WI38 (cell line): ENCODE measurements around the gene ZNF419.

Experiments
- H3K4me3 ChIP-seq: 2 replicates; pipeline ENCODE4 v1.5.1; 2011; ENCODE audit warnings: low read depth, mild to moderate bottlenecking, control low read depth, low read length
- TF ChIP-seq, protein P1 (sequence below): IDR thresholded peaks from 2 replicates; pipeline ENCODE4 v1.5.1; 2012; ENCODE audit warnings: low read depth, mild to moderate bottlenecking, control low read depth, low read length

Gene ZNF419

DNA sequence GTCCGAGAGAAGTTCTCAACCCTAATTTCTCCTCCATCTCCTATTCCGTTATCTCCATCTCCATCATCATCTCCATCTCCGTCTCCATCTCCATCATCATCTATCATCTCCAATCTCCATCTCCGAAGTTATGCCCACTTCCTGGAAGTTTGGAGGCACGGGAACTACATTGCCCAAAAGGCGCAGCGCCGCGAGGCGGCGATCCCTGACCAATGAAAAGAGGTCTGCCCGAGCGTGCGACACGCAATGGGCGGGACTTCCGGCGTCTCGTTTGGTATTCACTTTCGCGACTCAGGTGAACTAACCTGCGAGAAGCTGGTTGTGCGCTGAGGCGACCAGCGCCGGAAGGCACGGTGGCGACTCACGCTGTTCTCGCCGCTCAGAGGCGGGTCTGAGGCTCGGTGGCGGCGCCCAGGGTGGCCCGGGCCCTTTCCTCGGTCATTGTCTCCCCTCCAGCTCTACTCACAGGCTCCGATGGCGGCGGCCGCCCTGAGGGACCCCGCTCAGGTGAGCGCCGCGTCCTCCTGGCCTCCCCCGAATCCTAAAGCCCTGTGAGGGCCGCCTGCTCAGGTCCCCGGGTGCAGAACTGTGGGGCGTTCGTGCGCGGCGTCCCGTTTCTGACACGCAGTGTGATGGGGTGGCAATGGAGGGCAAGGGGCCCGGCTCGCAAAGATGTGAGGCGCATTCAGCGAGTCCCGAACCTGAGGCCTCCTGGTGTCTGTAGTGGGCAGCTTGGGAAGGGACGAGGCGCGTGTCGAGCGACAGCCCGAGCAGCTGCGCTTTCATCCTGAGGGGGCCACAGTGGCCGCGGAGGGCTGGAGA is at the start of gene ZNF419:
ZNF419 (plus strand) TSS at position 274 of the 822 bp plus-strand sequence; CDS start at position 475, 201 bp downstream.
- peak within 1 kb of the TSS; percentile 87 for H3K4me3 ChIP-seq

DNA sequence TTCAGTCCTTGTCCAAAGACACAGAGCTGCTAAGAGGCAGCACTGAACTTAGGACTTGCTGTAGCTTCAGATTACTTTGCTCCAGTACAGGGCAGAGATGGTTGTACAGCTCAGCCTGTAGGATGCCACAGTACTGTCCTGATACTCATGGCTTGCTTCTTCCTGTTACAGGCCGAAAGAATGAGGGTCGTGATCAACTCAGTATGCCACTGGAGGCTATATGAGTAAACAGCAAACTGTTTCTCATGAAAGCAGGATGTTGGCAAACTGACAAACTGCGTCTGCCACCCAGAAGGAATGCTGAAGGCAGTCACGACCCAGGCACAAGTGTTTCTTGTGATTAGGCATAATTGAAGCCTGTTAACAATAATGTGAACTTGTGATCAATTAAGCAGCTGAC is 49.6 kb upstream of the ZNF419 start:
- TF ChIP-seq, protein P1, sequence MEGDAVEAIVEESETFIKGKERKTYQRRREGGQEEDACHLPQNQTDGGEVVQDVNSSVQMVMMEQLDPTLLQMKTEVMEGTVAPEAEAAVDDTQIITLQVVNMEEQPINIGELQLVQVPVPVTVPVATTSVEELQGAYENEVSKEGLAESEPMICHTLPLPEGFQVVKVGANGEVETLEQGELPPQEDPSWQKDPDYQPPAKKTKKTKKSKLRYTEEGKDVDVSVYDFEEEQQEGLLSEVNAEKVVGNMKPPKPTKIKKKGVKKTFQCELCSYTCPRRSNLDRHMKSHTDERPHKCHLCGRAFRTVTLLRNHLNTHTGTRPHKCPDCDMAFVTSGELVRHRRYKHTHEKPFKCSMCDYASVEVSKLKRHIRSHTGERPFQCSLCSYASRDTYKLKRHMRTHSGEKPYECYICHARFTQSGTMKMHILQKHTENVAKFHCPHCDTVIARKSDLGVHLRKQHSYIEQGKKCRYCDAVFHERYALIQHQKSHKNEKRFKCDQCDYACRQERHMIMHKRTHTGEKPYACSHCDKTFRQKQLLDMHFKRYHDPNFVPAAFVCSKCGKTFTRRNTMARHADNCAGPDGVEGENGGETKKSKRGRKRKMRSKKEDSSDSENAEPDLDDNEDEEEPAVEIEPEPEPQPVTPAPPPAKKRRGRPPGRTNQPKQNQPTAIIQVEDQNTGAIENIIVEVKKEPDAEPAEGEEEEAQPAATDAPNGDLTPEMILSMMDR = no peak
- no peak overlapping the region for H3K4me3 ChIP-seq

DNA sequence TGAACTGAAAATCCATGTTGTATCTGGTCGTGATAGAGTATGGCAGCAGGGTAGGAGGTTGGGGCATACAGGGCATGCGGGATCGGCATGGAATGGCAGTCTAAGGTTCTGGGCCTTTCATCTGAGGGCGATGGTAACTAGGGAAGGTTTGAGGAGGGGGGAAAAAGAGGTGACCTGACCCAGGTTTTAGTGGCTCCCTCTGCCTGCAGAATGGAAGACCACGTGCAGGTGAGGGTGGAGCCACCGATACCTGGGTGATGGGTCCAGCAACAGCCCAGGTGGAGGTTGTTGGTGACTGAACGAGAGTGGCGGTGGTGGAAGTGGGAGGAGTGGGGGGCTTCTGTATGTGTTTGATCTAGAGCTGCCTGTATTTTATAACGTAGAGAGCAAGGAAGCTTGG is 48.6 kb upstream of the ZNF419 start:
- no peak overlapping the region for H3K4me3 ChIP-seq
- TF ChIP-seq, protein P1 = no peak

DNA sequence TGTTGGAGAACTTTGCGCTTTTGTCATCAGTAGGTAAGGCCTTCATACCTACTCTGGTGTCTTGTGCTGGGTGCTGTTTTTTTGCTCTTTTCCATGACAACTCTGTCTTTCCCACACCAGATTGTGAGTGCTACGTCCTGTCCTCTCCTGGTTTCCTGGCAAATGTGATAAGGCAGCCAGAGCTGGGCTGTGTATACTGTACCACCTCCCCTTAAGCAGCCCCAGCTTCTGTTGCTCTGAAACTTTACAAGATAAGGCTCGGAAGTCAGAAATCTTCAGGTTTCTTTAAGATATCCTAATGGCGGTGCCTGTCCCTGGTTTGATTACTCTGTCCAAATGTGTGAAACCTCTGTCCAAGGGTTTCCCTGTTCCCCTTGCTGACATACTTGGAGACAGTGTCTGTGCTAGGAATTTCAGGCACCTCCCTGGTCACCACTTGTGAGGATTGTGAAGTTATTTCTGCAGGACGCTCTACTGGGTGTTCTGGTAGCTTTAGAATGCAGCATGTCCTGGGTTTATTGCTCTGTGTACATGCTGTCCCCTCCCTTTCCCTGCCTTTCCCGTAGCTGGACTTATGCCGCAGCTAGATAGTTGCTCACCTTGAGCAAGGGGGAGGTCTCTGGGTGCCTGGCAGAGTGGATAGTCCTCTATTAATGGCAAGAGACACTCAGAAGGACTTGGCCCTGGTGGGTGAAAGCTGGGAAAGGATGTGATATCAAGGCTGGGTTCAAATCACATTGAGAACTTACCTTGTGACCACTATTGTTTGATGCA is 45.4 kb upstream of the ZNF419 start:
- H3K4me3 ChIP-seq = no peak overlapping the region
- TF ChIP-seq, protein P1 = no peak

DNA sequence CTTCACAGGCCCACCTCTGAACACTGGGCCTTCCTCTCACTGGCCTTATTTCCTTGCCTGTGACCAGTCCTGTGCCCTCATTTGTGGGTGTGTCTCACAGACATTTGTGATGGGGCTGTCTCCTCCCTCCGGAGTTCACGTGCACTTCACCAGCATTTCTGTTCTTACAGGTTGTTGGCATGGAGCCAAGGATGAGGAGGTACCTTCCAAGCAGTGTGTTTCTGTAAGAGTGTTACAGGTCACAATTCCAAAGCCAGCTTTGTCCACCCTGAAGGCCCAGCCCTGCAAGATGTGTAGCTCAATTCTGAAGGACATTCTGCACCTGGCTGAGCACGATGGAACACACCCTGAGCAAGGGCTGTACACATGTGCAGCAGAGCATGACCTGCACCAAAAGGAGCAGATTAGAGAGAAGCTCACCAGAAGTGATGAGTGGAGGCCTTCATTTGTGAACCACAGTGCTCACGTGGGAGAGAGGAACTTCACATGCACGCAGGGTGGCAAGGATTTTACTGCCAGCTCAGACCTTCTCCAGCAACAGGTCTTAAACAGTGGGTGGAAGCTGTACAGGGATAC is 44.3 kb upstream of the ZNF419 start:
- H3K4me3 ChIP-seq = no peak overlapping the region
- TF ChIP-seq, protein P1 = no peak

DNA sequence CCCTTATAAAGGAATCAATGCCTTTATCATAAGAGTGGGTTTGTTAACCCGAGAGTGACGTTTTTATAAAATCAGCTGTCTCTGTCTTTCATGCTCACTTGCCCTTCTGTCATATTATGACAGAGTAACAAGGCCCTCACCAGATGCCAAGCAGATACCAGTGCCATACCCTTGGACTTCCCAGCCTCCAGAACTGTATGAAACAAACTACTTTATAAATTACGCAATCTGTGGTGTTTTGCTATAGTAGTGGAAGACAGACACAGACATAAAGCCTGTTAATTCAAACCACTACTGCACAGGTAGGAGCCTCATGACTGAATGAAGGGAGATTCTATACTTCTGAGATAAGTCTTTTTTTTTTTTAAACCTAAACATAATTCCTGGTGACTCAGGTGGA is 35.2 kb upstream of the ZNF419 start:
- TF ChIP-seq, protein P1 = no peak
- H3K4me3 ChIP-seq = no peak overlapping the region

DNA sequence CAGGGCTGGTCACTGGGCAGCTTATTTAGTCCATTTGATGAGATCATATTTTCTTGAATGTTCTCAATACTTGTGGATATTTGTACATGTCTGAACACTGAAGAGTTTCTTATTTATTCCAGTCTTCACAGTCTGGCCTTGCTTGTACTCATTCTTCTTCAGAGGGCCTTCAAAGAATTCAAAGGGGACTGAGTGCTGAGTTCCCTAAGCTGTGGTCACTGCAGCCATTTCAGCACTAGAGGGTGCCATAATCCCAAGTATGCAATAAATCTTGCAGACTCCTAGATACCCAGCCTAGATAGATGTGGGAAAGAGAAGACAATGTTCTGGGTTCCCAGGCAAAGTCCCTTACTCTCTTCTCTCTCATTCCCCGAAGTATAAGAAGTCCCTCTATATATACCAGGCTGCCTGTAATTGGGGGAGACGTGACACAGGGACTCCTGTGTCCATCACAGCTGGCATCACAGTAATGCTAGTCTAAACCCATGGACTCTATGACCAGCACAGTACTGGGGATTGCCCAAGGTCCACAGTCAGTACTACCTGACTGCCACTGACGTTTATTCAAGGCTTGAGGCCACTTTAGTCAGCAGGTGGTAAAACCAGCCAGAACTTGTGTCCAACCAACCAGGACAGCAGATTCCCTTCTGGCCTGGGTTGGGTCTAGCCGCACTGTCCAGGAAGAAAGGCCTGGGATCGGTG is 21.7 kb upstream of the ZNF419 start:
- TF ChIP-seq, protein P1 = peak; percentile 70
- H3K4me3 ChIP-seq = no peak overlapping the region
